ENCODE measurements around the gene C5orf47. TPM values are rescaled to one million over a fixed set of nuclear protein-coding genes. Genes with fewer than 3 reads are reported as not detected.

C5orf47 gene
- total and polyA plus RNA-seq, 2 donors (not counting 1 experiment from before 2014, with no cell fraction given) = not detected

DNA sequence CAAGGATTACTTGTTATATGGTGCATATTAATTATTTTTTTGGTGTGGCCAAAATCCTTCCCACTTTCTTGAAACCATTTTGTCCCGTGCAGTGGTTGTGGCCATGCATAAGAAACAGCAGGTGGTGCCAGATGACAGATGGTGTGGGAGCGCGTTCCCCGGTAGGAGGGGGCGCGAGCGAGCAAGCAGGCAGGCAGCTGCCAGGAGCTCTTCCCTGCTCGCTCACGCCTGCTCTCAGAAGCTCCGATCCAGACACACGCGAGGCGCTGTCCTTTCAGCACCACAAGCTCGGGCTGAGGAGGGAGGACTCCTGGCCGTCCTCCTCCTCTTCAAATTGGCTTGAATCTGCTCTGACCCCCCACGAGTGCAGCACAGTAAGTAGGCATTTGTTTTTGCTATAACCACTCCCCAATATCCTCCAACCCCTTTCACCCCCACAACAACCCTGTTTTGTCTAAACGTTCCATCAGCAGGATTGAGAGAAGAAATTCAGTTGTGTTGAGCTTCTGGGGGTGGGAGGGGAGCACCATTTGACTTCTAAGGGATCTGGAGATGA is 56.6 kb downstream of the C5orf47 start, which contains the start of gene NSG2:
Gene NSG2, plus strand, starts transcription at position 237 of the 556 bp plus-strand sequence. CDS start 1,050 bp downstream, outside the sequence.
- CTCF ChIA-PET = no interaction called here
- DNase-seq (no peak), ATAC-seq (ENCODE audit: low read depth) (no peak)
- peaks cover 53% of the 10 kb centered on the region for H3K27me3 Mint-ChIP-seq
- no peaks in the 10 kb centered on the region for H4K20me1 ChIP-seq (ENCODE audit: control insufficient read depth, insufficient read depth, low read length, poor library complexity, severe bottlenecking)
- peaks cover 0 to 4% (median 3%) of the 10 kb centered on the region in 4 experiments for H3K27me3 ChIP-seq (replicated peaks in 1 of 4; ENCODE audit: control extremely low read depth in 1 of 4, control insufficient read depth in 3 of 4, insufficient read depth in 4 of 4, low read length in 3 of 4)
- H3K36me3 ChIP-seq (replicated peaks in 1 of 2; ENCODE audit: control extremely low read depth in 1 of 2, control insufficient read depth in 1 of 2, extremely low read depth in 1 of 2, insufficient read depth in 2 of 2, low read length in 1 of 2) = no peaks in the 10 kb centered on the region
- no peak within 1 kb of the TSS for H3K4me3 ChIP-seq (ENCODE audit: control extremely low read depth in 1 of 5, extremely low read depth in 1 of 5, insufficient read depth in 1 of 5, low read depth in 2 of 5, low read length in 4 of 5)
- no peak within 1 kb of the TSS for H3K27ac ChIP-seq (ENCODE audit: low read length in 2 of 2)
- no peaks in the 10 kb centered on the region for H3K4me1 Mint-ChIP-seq
- no peaks in the 10 kb centered on the region for H3K4me1 ChIP-seq (ENCODE audit: control insufficient read depth in 2 of 2, insufficient read depth in 2 of 2, low read length in 2 of 2)
- no peak for TF ChIP-seq EZH2 (IDR thresholded peaks at IDR 0.05; ENCODE audit: borderline replicate concordance, insufficient read depth, low read depth, low read length, poor library complexity, severe bottlenecking)
- TF ChIP-seq, protein P1, sequence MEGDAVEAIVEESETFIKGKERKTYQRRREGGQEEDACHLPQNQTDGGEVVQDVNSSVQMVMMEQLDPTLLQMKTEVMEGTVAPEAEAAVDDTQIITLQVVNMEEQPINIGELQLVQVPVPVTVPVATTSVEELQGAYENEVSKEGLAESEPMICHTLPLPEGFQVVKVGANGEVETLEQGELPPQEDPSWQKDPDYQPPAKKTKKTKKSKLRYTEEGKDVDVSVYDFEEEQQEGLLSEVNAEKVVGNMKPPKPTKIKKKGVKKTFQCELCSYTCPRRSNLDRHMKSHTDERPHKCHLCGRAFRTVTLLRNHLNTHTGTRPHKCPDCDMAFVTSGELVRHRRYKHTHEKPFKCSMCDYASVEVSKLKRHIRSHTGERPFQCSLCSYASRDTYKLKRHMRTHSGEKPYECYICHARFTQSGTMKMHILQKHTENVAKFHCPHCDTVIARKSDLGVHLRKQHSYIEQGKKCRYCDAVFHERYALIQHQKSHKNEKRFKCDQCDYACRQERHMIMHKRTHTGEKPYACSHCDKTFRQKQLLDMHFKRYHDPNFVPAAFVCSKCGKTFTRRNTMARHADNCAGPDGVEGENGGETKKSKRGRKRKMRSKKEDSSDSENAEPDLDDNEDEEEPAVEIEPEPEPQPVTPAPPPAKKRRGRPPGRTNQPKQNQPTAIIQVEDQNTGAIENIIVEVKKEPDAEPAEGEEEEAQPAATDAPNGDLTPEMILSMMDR (IDR thresholded peaks at IDR 0.05) = no peak
- no peaks in the 10 kb centered on the region for H3K9me3 Mint-ChIP-seq (ENCODE audit: insufficient read depth)
- POLR2A ChIA-PET = no interaction called here
- H3K4me3 Mint-ChIP-seq = no peak within 1 kb of the TSS
- no peak within 1 kb of the TSS for H3K9ac ChIP-seq (ENCODE audit: low read length)
- H2AFZ ChIP-seq (ENCODE audit: insufficient read depth, low read depth, low read length, poor library complexity, severe bottlenecking) = no peak within 1 kb of the TSS
- H3K9me3 ChIP-seq (ENCODE audit: control extremely low read depth in 1 of 3, control insufficient read depth in 2 of 3, insufficient read depth in 1 of 3, low read length in 2 of 3) = peaks cover 0 to 4% (median 0%) of the 10 kb centered on the region in 3 donors
- no peaks in the 10 kb centered on the region for H3K79me2 ChIP-seq (ENCODE audit: control insufficient read depth, insufficient read depth, low read length)
- WGBS (ENCODE audit: insufficient coverage) = 3% methylated on average over 16 of the region's 17 CpGs
- no peak within 1 kb of the TSS for H3K27ac Mint-ChIP-seq
- no peak within 1 kb of the TSS for H3K4me2 ChIP-seq (replicated peaks; ENCODE audit: low read depth, low read length, poor library complexity, severe bottlenecking)
- intact Hi-C loops (cut with micrococcal nuclease) = no loop called here

DNA sequence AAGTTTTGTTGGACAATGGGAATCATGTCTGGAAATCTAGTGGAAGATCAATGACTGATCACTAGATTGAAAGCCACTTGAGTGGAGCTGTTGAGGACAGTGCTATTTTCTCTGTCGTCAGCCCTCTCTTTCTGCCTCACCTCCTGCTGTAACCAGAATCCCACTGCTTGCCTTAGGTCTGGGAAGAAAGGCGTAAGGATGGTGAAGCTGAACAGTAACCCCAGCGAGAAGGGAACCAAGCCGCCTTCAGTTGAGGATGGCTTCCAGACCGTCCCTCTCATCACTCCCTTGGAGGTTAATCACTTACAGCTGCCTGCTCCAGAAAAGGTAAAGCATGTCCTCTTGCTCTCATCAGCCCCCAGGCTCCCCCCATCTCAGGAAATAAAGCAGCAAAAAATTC is 57.6 kb downstream of the C5orf47 start:
- Mint-ChIP-seq H3K4me1 (no peaks in the 10 kb centered on the region), H3K4me3 (no peak overlapping the region), H3K9me3 (ENCODE audit: insufficient read depth) (no peaks in the 10 kb centered on the region), H3K27me3 (peaks cover 54% of the 10 kb centered on the region), H3K27ac (no peak overlapping the region)
- Histone ChIP-seq H3K4me2 (replicated peaks; ENCODE audit: low read depth, low read length, poor library complexity, severe bottlenecking) (no peak overlapping the region), H3K4me3 (ENCODE audit: control extremely low read depth in 1 of 5, extremely low read depth in 1 of 5, insufficient read depth in 1 of 5, low read depth in 2 of 5, low read length in 4 of 5) (no peak overlapping the region), H3K79me2 (ENCODE audit: control insufficient read depth, insufficient read depth, low read length) (no peaks in the 10 kb centered on the region), H3K27me3 (replicated peaks in 1 of 4; ENCODE audit: control extremely low read depth in 1 of 4, control insufficient read depth in 3 of 4, insufficient read depth in 4 of 4, low read length in 3 of 4) (peaks cover 0 to 8% (median 3%) of the 10 kb centered on the region in 4 experiments), H4K20me1 (ENCODE audit: control insufficient read depth, insufficient read depth, low read length, poor library complexity, severe bottlenecking) (no peaks in the 10 kb centered on the region), H3K9ac (ENCODE audit: low read length) (no peak overlapping the region), H2AFZ (ENCODE audit: insufficient read depth, low read depth, low read length, poor library complexity, severe bottlenecking) (no peak overlapping the region), H3K27ac (ENCODE audit: low read length in 2 of 2) (no peak overlapping the region), H3K4me1 (ENCODE audit: control insufficient read depth in 2 of 2, insufficient read depth in 2 of 2, low read length in 2 of 2) (no peaks in the 10 kb centered on the region), H3K36me3 (replicated peaks in 1 of 2; ENCODE audit: control extremely low read depth in 1 of 2, control insufficient read depth in 1 of 2, extremely low read depth in 1 of 2, insufficient read depth in 2 of 2, low read length in 1 of 2) (no peaks in the 10 kb centered on the region), H3K9me3 (ENCODE audit: control extremely low read depth in 1 of 3, control insufficient read depth in 2 of 3, insufficient read depth in 1 of 3, low read length in 2 of 3) (peaks cover 0 to 4% (median 0%) of the 10 kb centered on the region in 3 donors)
- no peak for ATAC-seq (ENCODE audit: low read depth)
- DNase-seq = no peak
- ChIA-PET POLR2A (no interaction called here), CTCF (no interaction called here)
- TF ChIP-seq, protein P1 (IDR thresholded peaks at IDR 0.05) = no peak
- no peak for TF ChIP-seq EZH2 (IDR thresholded peaks at IDR 0.05; ENCODE audit: borderline replicate concordance, insufficient read depth, low read depth, low read length, poor library complexity, severe bottlenecking)
- intact Hi-C loops (cut with micrococcal nuclease) = no loop called here
- WGBS (ENCODE audit: insufficient coverage) = 63% methylated on average over 4 of the region's 5 CpGs
